GM19035 (cell line): ENCODE results near the gene PPTC7.
A peak's percentile ranks its signal among the peaks of the same experiment; 100 is the strongest.
"Not testable (repeated sequence)": the region's sequence is repeated elsewhere in the genome, so short reads cannot be mapped to it uniquely, and the experiment has no call there.

Experiments
- ATAC-seq: cut with Tn5 transposase; IDR thresholded peaks from one replicate; pipeline ENCODE4 v1.9.1; 2021; ENCODE audit not compliant: unreplicated experiment

Gene PPTC7

GRCh38 chr12:110583137-110584059 is at the start of gene PPTC7:
PPTC7 (minus strand) TSS chr12:110583318; CDS start chr12:110583031, 287 bp downstream.
- ATAC-seq, result peak; percentile 78

GRCh38 chr12:110627500-110628195 is 44.5 kb upstream of the PPTC7 start:
- ATAC-seq, result no peak

- ATAC-seq, result no peak
These were observed 39.5 kb upstream of the PPTC7 start for GRCh38 chr12:110622582-110622981.

- ATAC-seq, result peak; percentile 65
These were observed 36.4 kb upstream of the PPTC7 start for GRCh38 chr12:110619534-110619953.

GRCh38 chr12:110616471-110617115 is 33.5 kb upstream of the PPTC7 start:
- no peak for ATAC-seq

- ATAC-seq, result no peak
These were observed 32.1 kb upstream of the PPTC7 start for GRCh38 chr12:110615171-110615570.

- peak; percentile 96 for ATAC-seq
These were observed 30.9 kb upstream of the PPTC7 start, which contains the start of gene TCTN1 for GRCh38 chr12:110613771-110614684. TCTN1 (plus strand) TSS chr12:110614129; CDS start chr12:110614183, 54 bp downstream.

- ATAC-seq, result no peak
These were observed 30.1 kb upstream of the PPTC7 start for GRCh38 chr12:110613071-110613770.

GRCh38 chr12:110606253-110606611 is 23.1 kb upstream of the PPTC7 start:
- ATAC-seq, result peak; percentile 5

- not testable (repeated sequence) for ATAC-seq
These were observed 19.1 kb upstream of the PPTC7 start for GRCh38 chr12:110602085-110602814.

- no peak for ATAC-seq
These were observed 17.1 kb upstream of the PPTC7 start for GRCh38 chr12:110600254-110600653.

- ATAC-seq, result no peak
These were observed 16.2 kb upstream of the PPTC7 start for GRCh38 chr12:110599334-110599733.

GRCh38 chr12:110597885-110598284 is 14.8 kb upstream of the PPTC7 start:
- ATAC-seq, result no peak

GRCh38 chr12:110592919-110593318 is 9.8 kb upstream of the PPTC7 start:
- not testable (repeated sequence) for ATAC-seq

- no peak for ATAC-seq
These were observed 9.0 kb upstream of the PPTC7 start for GRCh38 chr12:110592078-110592477.

GRCh38 chr12:110591451-110592051 is 8.4 kb upstream of the PPTC7 start:
- ATAC-seq, result no peak

GRCh38 chr12:110590806-110591326 is 7.7 kb upstream of the PPTC7 start:
- ATAC-seq, result peak; percentile 85

- no peak for ATAC-seq
These were observed 6.9 kb upstream of the PPTC7 start for GRCh38 chr12:110590059-110590458.
